ENCODE results near the gene PRKAB2.

- TF ChIP-seq POLR2A (IDR thresholded peaks at IDR 0.05; ENCODE audit: low read depth, low read length) (no peak), POLR2AphosphoS5 (IDR thresholded peaks at IDR 0.05; ENCODE audit: low read depth, low read length) (no peak)
Measured at GRCh38 chr1:147168626-147169058, 3.6 kb downstream of the PRKAB2 start.
